NCI-H82 treated with DMSO at 0.1 percent for 48 hours (cell line): ENCODE measurements around the gene MDFIC.

Experiments used
- DNase-seq: peaks from one replicate; lab custom pipeline; 2025; ENCODE audit not compliant: unreplicated experiment; lab: John Stamatoyannopoulos, UW

The MDFIC gene

DNA sequence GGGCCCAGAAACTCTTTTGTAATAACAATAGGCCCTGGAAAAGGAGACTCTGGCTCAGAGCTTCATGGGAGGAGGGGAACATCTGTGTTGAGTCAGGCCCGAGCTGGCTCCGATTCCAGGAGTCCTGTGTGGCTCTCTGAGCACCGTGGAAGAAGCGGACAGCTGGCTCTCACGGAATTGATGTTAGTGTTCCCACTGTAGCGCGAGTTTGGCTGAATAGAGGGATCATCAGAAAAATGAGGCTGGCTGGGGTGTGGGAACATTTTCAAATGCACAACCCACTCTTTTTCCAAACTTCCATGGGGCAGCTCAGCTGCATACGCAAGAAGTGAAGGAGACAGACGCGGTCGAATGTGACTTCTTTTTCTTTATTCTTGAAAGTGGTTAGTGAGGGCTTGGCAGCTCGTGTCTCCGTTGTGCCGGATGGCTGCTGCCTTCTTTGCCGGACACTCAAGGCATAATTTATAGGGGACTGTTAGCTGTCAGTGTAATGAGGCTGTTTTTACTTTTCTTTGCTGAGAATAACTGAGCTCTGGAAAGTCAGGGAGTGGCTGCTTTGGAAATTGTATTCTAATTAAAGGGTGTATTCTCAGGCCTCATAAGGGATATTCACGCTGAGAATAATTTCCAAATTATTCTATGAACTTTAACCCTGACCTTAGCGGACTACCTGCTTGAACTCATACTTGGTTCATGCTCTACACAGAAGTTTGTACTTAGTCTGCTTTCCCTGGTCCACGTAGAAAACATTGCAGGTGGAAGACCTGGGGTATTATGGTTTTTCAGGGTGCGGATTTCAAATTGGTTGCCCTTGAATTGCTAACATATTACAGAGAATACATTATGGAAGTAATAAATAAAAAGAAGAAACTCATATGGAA lies 23.1 kb downstream of the MDFIC start:
- no peak for DNase-seq

DNA sequence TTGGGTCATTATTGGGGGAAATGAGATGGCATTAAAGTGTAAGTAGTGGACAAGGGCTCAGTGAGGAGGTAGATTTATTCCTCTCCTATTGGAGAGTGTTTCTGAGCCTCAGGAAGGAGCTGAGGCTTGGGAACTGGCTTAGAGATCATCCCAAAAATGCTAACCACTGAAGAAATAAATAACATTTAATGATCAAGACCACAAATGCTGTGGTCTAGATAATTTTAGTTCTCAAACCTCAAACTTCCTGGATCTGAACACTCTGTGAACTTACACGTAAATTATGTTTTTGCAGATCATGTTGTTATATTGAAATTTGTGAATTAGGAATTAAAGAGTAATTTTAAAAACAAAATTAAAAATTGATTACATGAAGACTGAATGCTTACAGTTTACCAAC lies 27.3 kb downstream of the MDFIC start:
- DNase-seq, result no peak

DNA sequence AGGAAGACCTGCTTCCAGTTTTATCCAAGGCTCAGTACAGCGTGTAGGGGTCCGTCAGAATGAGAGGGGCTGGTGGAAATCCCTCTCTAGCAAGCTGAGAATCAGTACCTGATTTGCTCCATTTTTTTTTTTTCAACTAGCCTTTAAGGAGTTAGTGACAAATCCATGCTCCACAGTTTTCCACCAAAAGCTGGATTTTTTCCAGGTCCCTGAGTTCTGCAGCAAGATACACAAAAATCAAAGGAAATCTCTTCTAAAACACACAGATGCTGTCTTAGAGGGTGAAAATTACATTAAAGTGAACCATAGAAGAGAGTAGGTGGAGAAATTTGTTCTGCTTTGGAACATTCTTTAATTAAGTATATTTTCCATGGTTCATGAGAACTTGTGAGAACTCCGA lies 30.4 kb downstream of the MDFIC start:
- DNase-seq, result no peak

GRCh38 chr7:114953724-114954123 lies 31.8 kb downstream of the MDFIC start:
- DNase-seq, result no peak

GRCh38 chr7:114956702-114957101 lies 34.8 kb downstream of the MDFIC start:
- no peak for DNase-seq

- DNase-seq, result no peak
These were observed 35.5 kb downstream of the MDFIC start for GRCh38 chr7:114957444-114957843.

DNA sequence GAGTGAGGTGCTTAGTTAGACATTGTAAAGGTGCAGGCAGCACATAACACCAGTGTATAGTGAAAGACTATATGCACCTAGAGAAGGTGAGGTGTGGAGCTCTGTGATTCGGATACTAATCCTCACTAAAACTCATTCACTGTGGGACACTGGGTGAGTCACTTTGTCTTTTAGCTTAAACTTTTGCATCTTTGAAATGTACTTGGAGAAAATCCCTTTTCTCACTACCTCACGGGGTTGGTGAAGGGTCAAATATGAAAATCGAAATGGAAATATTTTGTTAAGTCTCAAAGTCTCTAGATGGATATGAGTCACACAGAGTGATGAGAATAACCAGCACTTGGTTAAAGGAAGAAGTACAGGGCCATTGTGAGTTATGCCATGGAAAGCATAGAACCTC lies 38.0 kb downstream of the MDFIC start:
- no peak for DNase-seq

GRCh38 chr7:114962441-114962840 lies 40.5 kb downstream of the MDFIC start:
- DNase-seq, result no peak

GRCh38 chr7:114966156-114966555 lies 44.3 kb downstream of the MDFIC start:
- no peak for DNase-seq

- no peak for DNase-seq
These were observed 47.2 kb downstream of the MDFIC start for GRCh38 chr7:114969096-114969495.

DNA sequence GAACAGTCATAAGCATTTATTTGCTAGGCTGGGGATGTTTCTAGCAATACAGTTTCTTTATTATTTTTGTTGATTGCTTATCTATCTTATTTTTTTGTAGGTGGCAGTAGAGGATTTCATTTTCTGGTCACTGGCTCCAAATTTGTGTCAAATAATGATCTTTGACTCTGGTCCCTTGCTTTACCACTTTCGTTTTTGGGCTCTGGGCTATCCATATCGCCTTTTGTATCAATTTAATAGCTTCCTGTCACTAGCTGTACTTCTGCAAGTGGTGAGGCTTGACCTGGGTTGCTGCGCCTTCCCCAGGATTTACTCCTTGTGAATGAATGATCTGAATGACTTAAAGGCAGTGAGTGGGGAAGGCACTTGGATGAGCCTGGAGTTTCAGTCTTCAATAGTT lies 48.4 kb downstream of the MDFIC start:
- no peak for DNase-seq

DNA sequence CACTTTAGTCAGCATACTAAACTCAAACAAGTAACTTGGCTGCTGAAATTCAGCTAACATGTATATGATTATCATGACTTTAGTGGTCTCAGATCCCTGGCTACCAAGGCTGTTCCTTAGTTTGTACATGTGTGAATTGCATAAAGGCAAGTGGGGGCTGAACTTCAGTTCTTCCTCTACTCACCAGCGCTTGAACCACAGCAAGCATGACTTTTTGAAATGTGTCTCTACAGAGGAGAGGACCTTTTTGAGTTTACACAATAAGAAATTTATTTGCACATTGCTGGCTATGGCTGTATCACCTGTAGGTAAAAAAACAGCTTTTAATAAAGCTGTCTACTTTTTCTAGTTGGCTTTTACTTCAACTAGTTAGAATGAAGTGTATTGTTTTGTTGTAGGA lies 48.8 kb downstream of the MDFIC start:
- DNase-seq, result no peak

DNA sequence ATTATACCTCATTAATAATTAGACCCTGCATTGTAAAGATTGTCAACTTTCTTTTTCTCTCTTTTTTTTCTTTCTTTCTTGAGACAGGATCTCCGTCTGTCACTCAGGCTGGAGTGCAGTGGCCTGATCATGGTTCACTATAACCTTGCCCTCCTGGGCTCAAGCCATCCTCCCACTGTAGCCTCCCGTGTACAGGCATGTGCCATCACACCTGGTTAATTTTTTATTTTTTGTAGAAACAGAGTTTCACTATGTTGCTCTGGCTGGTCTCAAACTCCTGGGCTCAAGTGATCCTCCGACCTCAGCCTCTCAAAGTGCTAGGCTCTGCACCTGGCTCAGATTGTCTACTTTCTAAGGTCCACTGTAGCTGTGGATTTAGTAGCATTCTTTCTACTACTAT lies 50.7 kb downstream of the MDFIC start:
- no peak for DNase-seq

- DNase-seq, result no peak
These were observed 51.3 kb downstream of the MDFIC start for GRCh38 chr7:114973147-114973546.

GRCh38 chr7:114975401-114975800 lies 53.5 kb downstream of the MDFIC start:
- DNase-seq, result no peak

DNA sequence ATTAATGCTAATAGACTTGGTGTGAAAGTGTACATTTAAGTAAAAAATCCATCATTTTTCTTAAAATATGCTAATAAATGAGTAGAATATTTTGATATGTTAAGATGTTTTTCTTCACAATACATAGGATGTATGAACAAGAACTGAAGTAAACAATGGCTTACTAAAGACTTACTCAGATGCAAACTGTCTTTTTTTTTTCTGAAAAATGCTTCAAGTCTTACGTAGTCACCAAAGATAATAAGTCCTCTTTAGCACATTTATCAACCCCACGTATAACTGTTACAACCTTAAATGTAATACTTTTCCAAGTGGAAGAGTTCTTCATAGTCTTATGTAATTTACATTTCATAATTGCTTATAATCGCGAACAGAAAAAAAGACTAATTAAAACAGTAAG lies 54.8 kb downstream of the MDFIC start:
- no peak for DNase-seq

DNA sequence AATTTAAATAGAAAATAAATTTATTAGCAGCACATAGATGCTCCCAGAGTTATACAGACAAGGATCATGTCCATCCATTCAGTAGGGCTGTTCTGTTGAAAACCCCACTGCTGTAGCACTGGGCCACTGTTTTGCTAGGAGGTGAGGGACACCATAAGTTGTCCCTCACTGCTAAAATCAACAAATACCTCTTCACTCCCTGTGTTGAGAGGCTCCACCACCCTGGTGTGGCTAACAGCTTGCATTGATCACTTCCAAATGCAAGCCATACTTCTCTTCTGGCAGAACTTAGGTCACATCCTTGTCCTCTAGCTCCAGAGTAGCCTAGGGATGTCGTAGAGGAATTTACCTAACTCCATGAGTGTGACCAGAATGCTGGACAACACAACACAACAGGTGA lies 55.4 kb downstream of the MDFIC start:
- no peak for DNase-seq

DNA sequence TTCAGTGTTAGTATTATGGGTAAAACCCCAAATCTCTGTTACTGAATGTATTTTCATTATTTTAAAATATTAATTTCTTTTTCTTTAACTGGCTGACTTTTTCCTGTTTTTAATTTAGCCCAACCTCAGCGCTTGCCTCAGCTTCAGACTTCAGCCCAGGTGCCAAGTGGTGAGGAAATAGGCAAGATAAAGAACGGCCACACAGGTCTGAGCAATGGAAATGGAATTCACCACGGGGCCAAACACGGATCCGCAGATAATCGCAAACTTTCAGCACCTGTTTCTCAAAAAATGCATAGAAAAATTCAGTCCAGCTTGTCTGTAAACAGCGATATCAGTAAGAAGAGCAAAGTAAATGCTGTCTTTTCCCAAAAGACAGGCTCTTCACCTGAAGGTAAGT lies 57.5 kb downstream of the MDFIC start:
- no peak for DNase-seq

DNA sequence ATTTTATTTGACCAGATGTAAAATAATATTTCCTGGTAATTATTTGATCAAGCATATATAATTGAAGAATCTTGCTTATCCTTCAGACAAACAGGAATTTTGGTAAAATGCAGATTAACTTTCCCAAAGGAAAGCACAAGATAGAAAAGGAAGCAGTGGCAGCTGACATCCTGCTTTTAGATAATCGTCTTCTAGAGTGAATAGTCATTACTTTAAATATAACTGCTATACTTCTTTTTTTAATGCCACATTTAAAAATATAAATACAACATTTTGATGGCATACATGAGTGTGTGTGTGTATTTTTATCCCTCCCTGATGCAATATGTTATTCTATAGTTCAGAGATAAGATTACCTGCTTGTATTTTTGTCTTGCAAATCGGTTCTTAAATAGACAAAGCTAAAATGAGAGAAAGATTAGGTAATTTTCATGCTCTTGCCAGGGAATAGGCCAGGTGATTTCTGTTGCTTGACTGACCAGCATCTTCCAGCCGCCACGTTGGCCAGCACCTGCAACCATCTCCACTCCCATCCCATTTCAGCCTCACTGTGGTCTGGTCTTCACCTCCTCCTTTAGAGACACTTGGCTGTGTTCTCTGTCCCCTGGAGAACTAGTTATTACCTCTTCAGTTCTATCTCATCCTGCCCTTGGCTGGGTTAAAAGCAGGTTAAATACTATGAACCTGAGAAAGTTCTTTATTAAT lies 58.1 kb downstream of the MDFIC start:
- no peak for DNase-seq

DNA sequence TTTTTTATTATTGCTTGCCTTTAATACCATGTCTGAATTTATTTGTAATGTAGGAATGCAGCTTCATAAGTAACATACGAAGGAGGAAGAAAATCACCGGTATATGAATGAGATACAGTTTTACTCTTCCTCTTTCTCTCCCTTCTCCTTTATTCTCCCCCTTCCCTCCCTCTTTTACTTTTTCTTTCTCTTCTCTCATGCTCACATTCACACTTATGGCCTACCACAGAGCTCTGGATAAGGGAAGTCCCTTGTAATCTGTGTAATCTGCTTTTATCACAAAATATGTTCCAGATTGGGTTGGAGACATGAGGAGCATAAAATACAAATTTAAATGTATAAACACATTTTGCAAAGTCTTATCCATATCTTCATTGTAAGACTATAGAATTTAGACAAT lies 59.4 kb downstream of the MDFIC start:
- DNase-seq, result no peak

- no peak for DNase-seq
These were observed 63.3 kb downstream of the MDFIC start for GRCh38 chr7:114985116-114985715.
